ENCODE data around the gene TRIM33.

DNA sequence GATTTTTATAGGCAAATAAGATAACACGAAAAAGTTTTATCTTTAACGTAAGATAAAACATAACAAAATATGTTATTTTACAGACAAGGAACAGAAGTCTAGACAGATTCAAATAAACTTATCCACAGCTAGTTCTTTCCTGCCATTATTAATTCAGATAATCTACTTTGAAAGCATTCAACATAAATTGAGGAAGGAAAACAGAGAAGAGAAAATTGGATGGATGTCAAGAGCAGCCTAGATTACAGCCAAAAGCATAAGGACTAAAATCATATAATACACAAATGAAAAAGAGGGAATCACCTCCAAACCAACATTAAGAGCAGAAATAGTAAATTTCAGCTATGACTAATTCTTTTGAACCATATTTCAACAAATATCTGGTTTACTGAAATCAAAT, 15.5 kb downstream of the TRIM33 start:
- TF ChIP-seq, protein P1, sequence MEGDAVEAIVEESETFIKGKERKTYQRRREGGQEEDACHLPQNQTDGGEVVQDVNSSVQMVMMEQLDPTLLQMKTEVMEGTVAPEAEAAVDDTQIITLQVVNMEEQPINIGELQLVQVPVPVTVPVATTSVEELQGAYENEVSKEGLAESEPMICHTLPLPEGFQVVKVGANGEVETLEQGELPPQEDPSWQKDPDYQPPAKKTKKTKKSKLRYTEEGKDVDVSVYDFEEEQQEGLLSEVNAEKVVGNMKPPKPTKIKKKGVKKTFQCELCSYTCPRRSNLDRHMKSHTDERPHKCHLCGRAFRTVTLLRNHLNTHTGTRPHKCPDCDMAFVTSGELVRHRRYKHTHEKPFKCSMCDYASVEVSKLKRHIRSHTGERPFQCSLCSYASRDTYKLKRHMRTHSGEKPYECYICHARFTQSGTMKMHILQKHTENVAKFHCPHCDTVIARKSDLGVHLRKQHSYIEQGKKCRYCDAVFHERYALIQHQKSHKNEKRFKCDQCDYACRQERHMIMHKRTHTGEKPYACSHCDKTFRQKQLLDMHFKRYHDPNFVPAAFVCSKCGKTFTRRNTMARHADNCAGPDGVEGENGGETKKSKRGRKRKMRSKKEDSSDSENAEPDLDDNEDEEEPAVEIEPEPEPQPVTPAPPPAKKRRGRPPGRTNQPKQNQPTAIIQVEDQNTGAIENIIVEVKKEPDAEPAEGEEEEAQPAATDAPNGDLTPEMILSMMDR (IDR thresholded peaks at IDR 0.05 in 2 of 3, conservative IDR thresholded peaks at IDR 0.05 in 1 of 3; ENCODE audit: borderline replicate concordance in 1 of 3, insufficient read depth in 1 of 3, low read depth in 2 of 3, low read length in 2 of 3), result no peak
- TF ChIP-seq SIN3A (IDR thresholded peaks at IDR 0.05; ENCODE audit: low read depth), result no peak
- TF ChIP-seq, protein P2, sequence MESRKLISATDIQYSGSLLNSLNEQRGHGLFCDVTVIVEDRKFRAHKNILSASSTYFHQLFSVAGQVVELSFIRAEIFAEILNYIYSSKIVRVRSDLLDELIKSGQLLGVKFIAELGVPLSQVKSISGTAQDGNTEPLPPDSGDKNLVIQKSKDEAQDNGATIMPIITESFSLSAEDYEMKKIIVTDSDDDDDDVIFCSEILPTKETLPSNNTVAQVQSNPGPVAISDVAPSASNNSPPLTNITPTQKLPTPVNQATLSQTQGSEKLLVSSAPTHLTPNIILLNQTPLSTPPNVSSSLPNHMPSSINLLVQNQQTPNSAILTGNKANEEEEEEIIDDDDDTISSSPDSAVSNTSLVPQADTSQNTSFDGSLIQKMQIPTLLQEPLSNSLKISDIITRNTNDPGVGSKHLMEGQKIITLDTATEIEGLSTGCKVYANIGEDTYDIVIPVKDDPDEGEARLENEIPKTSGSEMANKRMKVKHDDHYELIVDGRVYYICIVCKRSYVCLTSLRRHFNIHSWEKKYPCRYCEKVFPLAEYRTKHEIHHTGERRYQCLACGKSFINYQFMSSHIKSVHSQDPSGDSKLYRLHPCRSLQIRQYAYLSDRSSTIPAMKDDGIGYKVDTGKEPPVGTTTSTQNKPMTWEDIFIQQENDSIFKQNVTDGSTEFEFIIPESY (IDR thresholded peaks at IDR 0.05; ENCODE audit: extremely low read depth, insufficient replicate concordance, low read length), result no peak
- TF ChIP-seq RAD21 (IDR thresholded peaks at IDR 0.05; ENCODE audit: low read depth), result no peak
- TF ChIP-seq POLR2A (IDR thresholded peaks at IDR 0.05; ENCODE audit: borderline replicate concordance, extremely low read depth, insufficient read depth, insufficient read length), result no peak
- TF ChIP-seq EZH2phosphoT487 (IDR thresholded peaks at IDR 0.05; ENCODE audit: borderline replicate concordance), result no peak
- TF ChIP-seq, protein P3, sequence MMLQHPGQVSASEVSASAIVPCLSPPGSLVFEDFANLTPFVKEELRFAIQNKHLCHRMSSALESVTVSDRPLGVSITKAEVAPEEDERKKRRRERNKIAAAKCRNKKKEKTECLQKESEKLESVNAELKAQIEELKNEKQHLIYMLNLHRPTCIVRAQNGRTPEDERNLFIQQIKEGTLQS (IDR thresholded peaks at IDR 0.05), result no peak
- no peak for TF ChIP-seq POLR2AphosphoS5 (IDR thresholded peaks at IDR 0.05; ENCODE audit: low read depth, low read length)
- no peak for TF ChIP-seq ELF1 (IDR thresholded peaks at IDR 0.05; ENCODE audit: borderline replicate concordance, low read depth)
